ENCODE data around the gene SPECC1.

SPECC1 gene

GRCh38 chr17:20207262-20207985, 198.3 kb downstream of the SPECC1 start:
- peaks cover 5% of the 10 kb centered on the region for H3K9me3 Mint-ChIP-seq
- TF ChIP-seq CTCF (IDR thresholded peaks at IDR 0.05; ENCODE audit: unreplicated experiment in 3 of 3), result no peak
- no peak overlapping the region for H3K27ac Mint-ChIP-seq
- H3K4me1 Mint-ChIP-seq, result no peaks in the 10 kb centered on the region
- peaks cover 26% of the 10 kb centered on the region for H3K36me3 Mint-ChIP-seq (ENCODE audit: low read depth)
- no peaks in the 10 kb centered on the region for H3K27me3 Mint-ChIP-seq (ENCODE audit: low read depth)
- H3K4me3 Mint-ChIP-seq, result no peak overlapping the region

GRCh38 chr17:20208717-20209116, 199.6 kb downstream of the SPECC1 start:
- Mint-ChIP-seq H3K27me3 (ENCODE audit: low read depth) (no peaks in the 10 kb centered on the region), H3K36me3 (ENCODE audit: low read depth) (peaks cover 30% of the 10 kb centered on the region), H3K27ac (no peak overlapping the region), H3K9me3 (peaks cover 5% of the 10 kb centered on the region), H3K4me3 (no peak overlapping the region), H3K4me1 (no peaks in the 10 kb centered on the region)
- no peak for TF ChIP-seq CTCF (IDR thresholded peaks at IDR 0.05; ENCODE audit: unreplicated experiment in 3 of 3)

- no peak overlapping the region for H3K27ac Mint-ChIP-seq
- H3K36me3 Mint-ChIP-seq (ENCODE audit: low read depth), result peaks cover 18% of the 10 kb centered on the region
- H3K4me1 Mint-ChIP-seq, result no peaks in the 10 kb centered on the region
- TF ChIP-seq CTCF (IDR thresholded peaks at IDR 0.05; ENCODE audit: unreplicated experiment in 3 of 3), result no peak
- H3K9me3 Mint-ChIP-seq, result peaks cover 5% of the 10 kb centered on the region
- H3K27me3 Mint-ChIP-seq (ENCODE audit: low read depth), result no peaks in the 10 kb centered on the region
- H3K4me3 Mint-ChIP-seq, result no peak overlapping the region
These were observed 201.0 kb downstream of the SPECC1 start for GRCh38 chr17:20210180-20210579.

- Mint-ChIP-seq H3K27ac (no peak overlapping the region), H3K4me1 (no peaks in the 10 kb centered on the region), H3K36me3 (ENCODE audit: low read depth) (peaks cover 18% of the 10 kb centered on the region), H3K27me3 (ENCODE audit: low read depth) (no peaks in the 10 kb centered on the region), H3K4me3 (no peak overlapping the region), H3K9me3 (peaks cover 5% of the 10 kb centered on the region)
- TF ChIP-seq CTCF (IDR thresholded peaks at IDR 0.05; ENCODE audit: unreplicated experiment in 3 of 3), result no peak
These were observed 201.5 kb downstream of the SPECC1 start for GRCh38 chr17:20210614-20211013.

GRCh38 chr17:20211246-20211645, 202.1 kb downstream of the SPECC1 start:
- Mint-ChIP-seq H3K4me1 (no peaks in the 10 kb centered on the region), H3K36me3 (ENCODE audit: low read depth) (peaks cover 18% of the 10 kb centered on the region), H3K27me3 (ENCODE audit: low read depth) (no peaks in the 10 kb centered on the region), H3K4me3 (no peak overlapping the region), H3K27ac (no peak overlapping the region), H3K9me3 (peaks cover 5% of the 10 kb centered on the region)
- TF ChIP-seq CTCF (IDR thresholded peaks at IDR 0.05; ENCODE audit: unreplicated experiment in 3 of 3), result no peak

- Mint-ChIP-seq H3K4me1 (no peaks in the 10 kb centered on the region), H3K27me3 (ENCODE audit: low read depth) (no peaks in the 10 kb centered on the region), H3K9me3 (peaks cover 5% of the 10 kb centered on the region), H3K4me3 (no peak overlapping the region), H3K36me3 (ENCODE audit: low read depth) (peaks cover 18% of the 10 kb centered on the region), H3K27ac (no peak overlapping the region)
- TF ChIP-seq CTCF (IDR thresholded peaks at IDR 0.05; ENCODE audit: unreplicated experiment in 3 of 3), result no peak
These were observed 204.3 kb downstream of the SPECC1 start for GRCh38 chr17:20213449-20213848.
